BE2C (cell line): ENCODE measurements around the gene DYNC2H1.

Experiments used
- DNase-seq: peaks from one replicate; pipeline ENCODE4 v3.0.0-alpha.2; 2020
- H3K27me3 ChIP-seq: fragments of 250-450 bp; sonication (Bioruptor Pico); 2 replicates; pipeline ENCODE4 v1.5.1; 2020; ENCODE audit warnings: mild to moderate bottlenecking
- H3K36me3 ChIP-seq: fragments of 250-450 bp; sonication (Bioruptor Pico); 2 replicates; pipeline ENCODE4 v1.5.1; 2020; ENCODE audit warnings: mild to moderate bottlenecking
- H3K4me1 ChIP-seq: fragments of 250-450 bp; sonication (Bioruptor Pico); 2 replicates; pipeline ENCODE4 v1.5.1; 2020
- H3K4me3 ChIP-seq: 2 replicates; pipeline ENCODE4 v1.5.1; 2011; ENCODE audit warnings: low read depth, low read length
- H3K9me3 ChIP-seq: fragments of 250-450 bp; sonication (Bioruptor Pico); 2 replicates; pipeline ENCODE4 v1.5.1; 2020
- CTCF ChIP-seq: IDR thresholded peaks from 2 replicates; pipeline ENCODE4 v1.5.1; 2012; ENCODE audit warnings: mild to moderate bottlenecking, low read depth, low read length

The DYNC2H1 gene

GRCh38 chr11:103076361-103076760 is 32.9 kb upstream of the DYNC2H1 start:
- Histone ChIP-seq H3K9me3 (no peaks in the 10 kb centered on the region), H3K4me1 (no peaks in the 10 kb centered on the region), H3K4me3 (no peak overlapping the region), H3K36me3 (peaks cover 82% of the 10 kb centered on the region), H3K27me3 (no peaks in the 10 kb centered on the region)
- no peak for DNase-seq
- TF ChIP-seq CTCF, result no peak

DNA sequence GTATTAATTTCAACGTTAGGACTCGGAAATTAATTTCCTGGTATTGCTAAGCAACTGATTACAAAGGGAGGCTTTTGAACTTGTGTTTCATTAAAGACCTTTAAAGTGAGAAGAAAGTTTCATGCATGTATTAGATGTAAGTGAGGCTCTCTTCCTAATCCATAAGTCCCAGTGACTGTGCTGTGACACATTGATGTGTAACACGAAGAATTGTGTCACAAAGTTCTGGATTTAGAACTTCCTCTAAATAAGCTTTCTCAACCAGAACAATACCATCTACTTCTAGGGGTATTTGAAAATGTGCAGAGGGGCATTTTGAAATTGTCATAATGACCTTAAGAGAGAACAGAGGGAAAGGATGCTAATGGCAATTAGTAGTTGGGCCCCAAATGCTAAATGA is 31.7 kb upstream of the DYNC2H1 start:
- H3K36me3 ChIP-seq, result peaks cover 87% of the 10 kb centered on the region

DNA sequence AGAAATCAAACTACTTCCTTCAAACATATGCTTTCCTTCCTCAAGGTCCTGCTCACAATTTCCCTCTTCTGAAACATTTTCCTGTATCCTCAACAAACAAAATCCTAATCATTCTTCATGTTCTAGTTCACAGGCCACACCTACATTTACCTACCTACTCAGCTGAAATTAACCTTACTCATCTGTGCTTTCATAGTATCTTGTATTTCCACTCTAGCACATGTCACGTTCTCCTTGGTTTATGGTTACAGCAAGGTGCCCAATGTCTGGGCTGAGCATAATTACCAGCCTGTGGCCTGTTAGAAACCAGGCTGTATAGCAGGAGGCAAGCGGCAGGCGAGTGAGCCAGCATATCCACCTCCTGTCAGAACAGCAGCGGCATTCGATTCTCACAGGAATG is 30.5 kb upstream of the DYNC2H1 start:
- DNase-seq, result no peak
- no peaks in the 10 kb centered on the region for H3K4me1 ChIP-seq
- H3K27me3 ChIP-seq, result no peaks in the 10 kb centered on the region
- no peak overlapping the region for H3K4me3 ChIP-seq
- no peaks in the 10 kb centered on the region for H3K9me3 ChIP-seq
- peaks cover 92% of the 10 kb centered on the region for H3K36me3 ChIP-seq
- no peak for TF ChIP-seq CTCF

More for the DNA sequence above, 31.7 kb upstream of the DYNC2H1 start:
- Histone ChIP-seq H3K27me3 (no peaks in the 10 kb centered on the region), H3K9me3 (no peaks in the 10 kb centered on the region), H3K4me1 (no peaks in the 10 kb centered on the region), H3K4me3 (no peak overlapping the region)
- DNase-seq, result no peak
- no peak for TF ChIP-seq CTCF

GRCh38 chr11:103079833-103080232 is 29.4 kb upstream of the DYNC2H1 start:
- Histone ChIP-seq H3K27me3 (no peaks in the 10 kb centered on the region), H3K9me3 (no peaks in the 10 kb centered on the region), H3K36me3 (peaks cover 90% of the 10 kb centered on the region), H3K4me1 (peaks cover 3% of the 10 kb centered on the region; the same call in 1 of the 2 replicates), H3K4me3 (no peak overlapping the region)
- TF ChIP-seq CTCF, result no peak
- DNase-seq, result no peak

- DNase-seq, result no peak
- no peak for TF ChIP-seq CTCF
- Histone ChIP-seq H3K27me3 (no peaks in the 10 kb centered on the region), H3K4me3 (no peak overlapping the region), H3K9me3 (no peaks in the 10 kb centered on the region), H3K4me1 (peaks cover 6% of the 10 kb centered on the region; the same call in 1 of the 2 replicates), H3K36me3 (peaks cover 65% of the 10 kb centered on the region)
Measured at GRCh38 chr11:103085758-103086365, 23.4 kb upstream of the DYNC2H1 start.

- H3K36me3 ChIP-seq, result peaks cover 59% of the 10 kb centered on the region
- H3K9me3 ChIP-seq, result no peaks in the 10 kb centered on the region
- TF ChIP-seq CTCF, result no peak
- no peaks in the 10 kb centered on the region for H3K27me3 ChIP-seq
- peaks cover 6% of the 10 kb centered on the region; the same call in 1 of the 2 replicates for H3K4me1 ChIP-seq
- no peak overlapping the region for H3K4me3 ChIP-seq
- DNase-seq, result no peak
Measured at GRCh38 chr11:103086461-103086860, 22.8 kb upstream of the DYNC2H1 start.
